GM18505 (cell line): ENCODE data around the gene ATXN1.

ENCODE experiments used
- ATAC-seq: cut with Tn5 transposase; IDR thresholded peaks from one replicate; pipeline ENCODE4 v1.9.1; 2021; ENCODE audit not compliant: unreplicated experiment
- POLR2A ChIP-seq: IDR thresholded peaks from 4 replicates; pipeline ENCODE4 v1.6.1; 2011; ENCODE audit warnings: borderline replicate concordance; ENCODE audit not compliant: insufficient read depth, insufficient read length; ENCODE audit errors: extremely low read depth

ATXN1 gene

DNA sequence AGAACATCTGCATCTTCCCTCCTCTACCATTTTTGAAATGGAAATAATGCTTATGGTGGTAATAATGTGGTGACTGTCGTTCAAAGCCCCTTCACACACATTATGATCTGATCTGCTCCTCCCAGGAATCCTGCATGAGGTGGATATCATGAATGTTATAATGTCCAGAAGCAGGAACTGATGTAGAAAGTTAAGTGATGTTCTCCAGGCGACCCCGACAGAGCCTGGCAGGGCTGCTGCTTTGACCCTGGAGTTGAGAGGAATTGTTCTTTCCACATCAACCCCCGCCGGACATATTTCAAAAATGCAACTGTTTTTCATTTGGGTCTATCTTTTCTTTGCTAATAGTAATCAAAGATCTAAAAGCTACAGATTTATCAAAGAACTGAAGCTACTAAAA, 391.3 kb downstream of the ATXN1 start:
- no peak for TF ChIP-seq POLR2A
- ATAC-seq, result no peak

DNA sequence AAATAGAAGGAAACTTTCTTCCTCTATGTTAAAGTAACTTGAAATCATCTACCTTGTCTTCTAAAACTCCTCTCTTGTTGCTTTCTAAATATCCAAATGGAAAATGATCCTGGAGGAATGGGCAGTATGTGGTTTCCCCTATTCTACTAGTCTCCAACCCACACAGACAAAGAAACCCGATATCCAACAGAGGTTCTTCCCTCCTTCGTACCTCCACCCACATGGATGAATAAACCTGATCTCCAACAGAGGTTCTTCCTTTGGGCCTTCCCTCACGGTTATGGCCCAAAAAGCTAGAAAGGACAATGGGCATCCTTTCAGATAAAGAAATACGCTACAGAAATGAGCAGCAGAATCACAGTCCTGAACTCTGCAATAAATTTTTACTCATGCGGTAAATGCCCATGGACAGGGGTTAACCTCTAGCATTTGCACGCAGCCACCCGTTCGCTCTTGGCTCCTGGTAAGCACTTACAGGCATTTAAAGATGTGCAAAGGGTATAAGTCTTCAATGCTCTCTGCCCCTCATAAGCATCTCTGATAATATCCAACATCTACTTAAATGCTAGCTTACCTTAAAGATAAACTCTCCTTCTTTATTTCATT, 392.0 kb downstream of the ATXN1 start:
- ATAC-seq, result no peak
- TF ChIP-seq POLR2A, result no peak

DNA sequence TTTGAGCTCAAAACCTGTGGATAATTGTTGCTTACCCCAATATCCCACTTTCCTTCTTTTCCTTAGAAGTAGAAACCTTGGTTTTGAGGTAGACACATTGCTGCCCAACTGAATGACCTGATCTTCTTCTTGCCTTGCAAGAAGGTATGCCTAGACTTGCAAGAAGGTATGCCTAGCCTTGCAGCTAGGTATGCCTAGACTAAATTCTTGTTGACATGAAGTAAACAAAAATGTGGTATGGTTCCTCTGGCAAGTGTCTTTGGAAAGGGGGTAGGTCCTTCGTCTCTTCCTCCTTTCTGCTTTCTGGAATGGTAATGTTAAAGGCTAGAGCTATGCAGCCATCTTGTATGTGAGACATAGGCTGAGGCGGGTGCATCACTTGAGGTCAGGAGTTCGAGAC, 393.7 kb downstream of the ATXN1 start:
- no peak for ATAC-seq
- TF ChIP-seq POLR2A, result no peak

DNA sequence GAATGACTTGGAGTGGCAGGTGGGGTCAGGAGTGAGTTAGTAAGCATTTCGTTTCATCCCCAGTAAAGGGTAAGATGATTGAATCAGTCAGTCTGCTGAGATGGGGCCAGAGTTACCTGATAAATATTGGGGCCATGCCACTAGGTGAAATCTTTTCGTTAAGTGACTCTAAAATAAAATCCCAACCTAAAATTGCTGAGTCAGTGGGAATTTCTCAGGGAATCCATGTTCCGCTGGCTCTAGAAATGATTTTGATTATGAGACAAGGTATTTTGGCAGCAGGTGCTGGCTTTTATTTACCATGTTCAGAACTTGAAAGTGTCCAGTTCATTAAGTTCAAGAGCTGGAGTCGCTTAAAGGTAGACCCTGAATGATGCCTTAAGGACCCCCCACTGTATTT, 397.5 kb downstream of the ATXN1 start:
- no peak for ATAC-seq
- no peak for TF ChIP-seq POLR2A

DNA sequence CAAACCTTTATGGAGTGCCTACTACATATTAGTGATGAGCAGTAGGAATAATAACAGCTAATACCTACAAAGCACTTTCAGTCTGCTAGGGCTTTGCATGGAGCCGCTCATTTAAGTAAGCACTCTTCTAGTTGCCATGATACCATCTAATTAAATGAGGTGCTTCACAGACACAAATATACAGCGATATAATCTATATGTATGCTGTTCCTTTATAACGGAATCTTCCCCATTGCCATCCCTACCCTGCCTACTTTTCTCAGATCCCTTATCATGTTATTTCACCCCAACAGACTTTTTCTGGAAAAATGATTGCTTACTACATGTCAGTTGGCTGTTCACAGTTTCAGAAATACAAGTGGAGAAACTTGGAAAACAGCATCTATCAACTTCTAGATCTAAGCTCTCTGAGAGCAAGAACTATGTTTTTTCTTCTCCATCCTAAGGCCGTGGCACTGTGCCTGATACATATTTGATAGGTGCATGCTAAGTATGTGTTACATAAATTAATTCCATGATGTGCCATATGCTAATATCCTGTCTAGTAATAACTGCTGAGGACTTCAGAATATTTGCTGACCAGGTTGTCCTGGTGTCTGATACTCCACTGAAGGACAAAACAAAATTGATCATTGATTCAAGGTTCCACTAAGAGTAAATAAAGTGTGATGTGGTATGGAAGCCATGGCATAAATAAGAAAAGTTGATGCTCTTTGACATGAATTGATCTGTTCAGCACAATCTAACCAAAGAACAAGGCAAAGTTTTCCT, 398.3 kb downstream of the ATXN1 start:
- ATAC-seq, result no peak
- TF ChIP-seq POLR2A, result no peak

DNA sequence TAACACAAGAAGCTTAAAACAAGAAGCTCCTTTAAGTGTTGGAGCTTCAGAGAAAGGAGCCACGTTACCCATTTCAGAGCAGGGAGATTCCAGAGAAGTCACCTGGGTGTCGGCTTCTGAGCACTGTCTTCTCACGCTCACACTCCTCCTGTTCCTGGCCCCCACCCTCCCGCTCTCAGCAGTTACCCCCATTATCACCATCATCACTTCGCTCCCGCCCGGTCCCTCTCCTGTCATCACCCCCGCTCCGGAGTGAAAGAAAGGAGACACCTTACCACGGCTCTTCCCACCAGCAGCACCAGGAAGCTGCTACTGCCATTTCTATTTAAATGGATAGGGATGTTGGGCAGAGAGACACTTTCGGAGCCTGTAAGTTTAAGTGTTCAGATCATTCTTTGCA, 399.0 kb downstream of the ATXN1 start:
- ATAC-seq, result no peak
- no peak for TF ChIP-seq POLR2A

DNA sequence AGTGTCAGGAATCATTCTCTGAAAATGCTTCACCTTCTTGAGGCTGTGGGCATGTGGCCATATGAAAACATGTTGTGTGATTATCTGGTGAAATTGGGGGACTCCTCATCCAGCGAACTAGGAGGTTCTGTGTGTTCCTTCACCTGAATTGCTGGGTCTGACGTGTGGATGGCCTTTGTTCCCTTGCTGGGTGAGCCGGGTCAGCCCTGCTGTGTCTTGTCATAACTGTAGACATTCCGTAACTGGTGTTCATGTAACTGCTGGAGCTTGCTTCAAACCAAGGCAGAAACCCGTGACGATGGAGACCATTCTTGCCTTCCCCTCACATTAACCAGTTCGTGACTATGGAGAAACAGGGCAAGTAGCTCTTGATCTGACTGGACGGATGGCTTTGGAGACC, 399.4 kb downstream of the ATXN1 start:
- no peak for TF ChIP-seq POLR2A
- ATAC-seq, result no peak

DNA sequence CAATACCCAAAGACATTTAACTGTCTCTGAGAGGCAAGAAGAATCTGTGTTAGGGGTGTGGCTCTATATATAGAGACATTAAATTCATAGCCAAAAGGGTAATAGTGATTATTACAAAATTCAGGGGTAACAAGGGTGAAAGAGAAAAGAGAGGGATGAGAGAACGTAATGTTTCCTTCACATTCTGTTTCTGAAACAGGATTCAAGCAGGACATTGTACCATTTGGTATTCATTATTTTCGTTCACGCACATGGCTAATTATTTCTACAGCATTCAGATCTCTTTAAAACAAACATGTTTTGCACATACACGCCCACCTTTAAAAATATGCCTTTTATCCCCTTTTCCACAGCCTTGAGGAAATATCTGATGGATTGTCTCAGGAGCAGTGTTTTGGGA, 400.1 kb downstream of the ATXN1 start:
- TF ChIP-seq POLR2A, result no peak
- ATAC-seq, result no peak

DNA sequence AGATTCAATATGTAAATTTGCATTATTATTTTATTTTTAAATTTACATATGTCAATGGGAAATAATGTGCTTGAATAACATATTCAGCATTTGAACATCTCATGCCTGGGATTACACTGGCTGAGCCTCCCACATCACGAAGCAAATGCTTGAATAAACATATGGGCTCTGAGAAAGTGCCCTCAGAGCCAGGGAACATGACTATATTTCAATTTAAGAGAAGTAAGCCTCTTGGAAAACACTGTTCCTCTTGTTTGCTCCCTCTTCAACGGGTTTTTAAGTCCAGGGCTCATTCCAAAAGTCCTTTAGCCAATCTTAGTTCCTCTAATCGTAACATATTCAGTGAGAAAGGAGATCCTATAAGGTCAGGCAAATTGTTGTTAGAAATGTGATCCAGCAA, 400.9 kb downstream of the ATXN1 start:
- no peak for TF ChIP-seq POLR2A
- no peak for ATAC-seq

DNA sequence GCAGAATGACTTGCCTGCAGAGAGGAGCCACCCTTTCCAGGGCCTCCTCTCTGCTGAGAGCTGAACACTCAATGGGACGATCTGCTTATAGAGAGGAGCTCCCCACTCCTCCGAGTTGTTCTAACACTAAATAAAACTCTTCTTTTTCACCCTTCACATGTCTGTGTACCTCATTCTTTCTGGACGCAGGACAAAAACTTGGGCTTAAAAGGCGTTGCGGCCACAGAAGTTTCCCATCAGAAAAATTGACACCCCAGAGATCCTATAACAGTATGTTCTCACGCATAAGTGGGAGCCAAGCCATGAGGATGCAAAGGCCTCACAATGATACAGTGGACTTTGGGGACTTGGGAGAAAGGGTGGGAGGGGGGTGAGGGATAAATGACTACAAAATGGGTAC, 401.7 kb downstream of the ATXN1 start:
- TF ChIP-seq POLR2A, result no peak
- ATAC-seq, result no peak

DNA sequence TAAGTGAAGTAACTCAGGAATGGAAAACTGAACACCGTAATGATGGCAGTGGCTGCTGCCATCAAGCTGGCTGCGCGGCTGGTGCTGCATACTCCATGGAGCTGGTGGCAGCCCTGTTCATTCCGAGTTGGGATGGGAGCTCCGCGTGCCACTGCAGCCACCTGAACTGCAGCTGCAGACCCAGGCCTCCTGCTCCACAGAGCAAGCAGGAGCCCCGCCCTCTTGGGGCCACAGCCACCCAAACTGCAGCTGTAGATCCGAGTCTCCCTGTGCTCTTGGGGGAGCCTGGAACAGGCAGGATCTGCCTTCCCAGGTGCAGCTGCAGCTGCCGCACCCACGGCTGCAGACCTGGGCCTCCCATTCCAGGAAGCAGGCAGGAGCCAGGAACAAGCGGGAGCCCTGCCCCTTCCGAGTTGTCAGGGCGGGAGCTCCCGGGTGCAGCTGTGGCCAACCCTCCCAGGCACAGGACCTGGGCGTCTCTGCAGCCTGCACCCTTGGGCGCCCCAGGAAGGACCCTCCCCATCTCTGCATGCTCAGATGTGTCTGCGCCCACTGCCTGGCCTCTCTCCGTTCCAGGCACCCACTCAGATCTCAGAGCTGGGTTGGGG, 402.6 kb downstream of the ATXN1 start:
- TF ChIP-seq POLR2A, result no peak
- ATAC-seq, result no peak

DNA sequence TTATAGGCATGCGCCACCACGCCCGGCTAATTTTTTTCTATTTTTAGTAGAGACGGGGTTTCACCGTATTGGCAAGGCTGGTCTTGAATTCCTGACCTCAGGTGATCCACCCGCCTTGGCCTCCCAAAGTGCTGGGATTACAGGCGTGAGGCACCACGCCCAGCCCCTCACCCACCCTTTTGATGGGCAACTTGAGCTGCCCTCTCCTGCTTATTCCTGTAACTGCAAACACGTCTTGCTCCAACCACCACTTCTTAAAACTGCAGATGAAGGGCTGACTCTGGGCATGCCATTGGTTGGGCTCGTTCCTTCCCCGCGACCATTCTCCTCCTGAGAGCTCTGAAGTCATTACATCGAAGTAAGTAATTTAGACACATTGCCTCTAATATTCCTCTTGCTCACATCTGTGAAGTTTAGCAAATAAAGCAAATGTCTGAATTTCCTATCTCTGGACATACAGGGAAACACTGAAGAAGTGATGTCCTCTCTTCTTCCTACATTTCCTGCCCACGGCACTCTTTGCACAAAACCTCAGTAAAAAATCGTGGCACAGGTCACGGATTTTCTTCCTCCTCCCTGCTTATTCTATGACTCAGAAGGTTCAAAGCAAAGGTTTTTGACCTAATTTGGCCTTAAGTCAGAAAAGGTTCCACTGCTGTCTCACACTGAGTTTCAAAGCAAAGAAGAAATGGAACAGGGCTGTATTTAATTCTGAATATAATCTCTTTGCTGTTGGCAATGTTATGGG, 405.4 kb downstream of the ATXN1 start:
- no peak for ATAC-seq
- TF ChIP-seq POLR2A, result no peak

DNA sequence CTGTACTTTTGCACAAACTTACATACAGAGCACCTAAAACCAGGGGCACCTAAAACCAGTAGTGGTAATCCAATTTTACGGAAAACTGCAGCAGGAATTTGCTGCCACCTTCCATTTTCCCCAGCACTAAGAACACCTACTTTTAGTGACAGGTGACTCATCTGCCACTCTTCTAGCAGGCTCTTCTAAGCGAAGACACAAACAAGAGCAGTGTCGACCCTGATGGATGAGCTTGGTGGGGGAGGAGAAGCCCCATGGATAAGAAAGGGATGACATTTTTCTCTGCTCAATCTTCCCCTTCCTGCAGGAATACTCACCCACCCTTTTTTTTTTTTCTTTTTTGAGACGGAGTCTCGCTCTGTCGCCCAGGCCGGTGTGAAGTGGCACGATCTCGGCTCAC, 406.0 kb downstream of the ATXN1 start:
- no peak for TF ChIP-seq POLR2A
- ATAC-seq, result no peak
